Renal cortical epithelial cell (primary cell): ENCODE measurements around the gene PDZD4. TPM values are rescaled to one million over a fixed set of nuclear protein-coding genes. Genes with fewer than 3 reads are reported as not detected.

ENCODE experiments used
- DNase-seq: peaks from one replicate; pipeline ENCODE4 v3.0.0-alpha.2; 2011; ENCODE audit warnings: low read depth
- total RNA-seq: library from RNA; depleted of rRNA; stranded (reverse); fragments of >200 nt; gene quantifications from 2 replicates; pipeline ENCODE4 v1.2.3, GENCODE V29; 2014

Gene PDZD4
- total RNA-seq, 1 donor from 2014 or later, result 0.30 TPM

DNA sequence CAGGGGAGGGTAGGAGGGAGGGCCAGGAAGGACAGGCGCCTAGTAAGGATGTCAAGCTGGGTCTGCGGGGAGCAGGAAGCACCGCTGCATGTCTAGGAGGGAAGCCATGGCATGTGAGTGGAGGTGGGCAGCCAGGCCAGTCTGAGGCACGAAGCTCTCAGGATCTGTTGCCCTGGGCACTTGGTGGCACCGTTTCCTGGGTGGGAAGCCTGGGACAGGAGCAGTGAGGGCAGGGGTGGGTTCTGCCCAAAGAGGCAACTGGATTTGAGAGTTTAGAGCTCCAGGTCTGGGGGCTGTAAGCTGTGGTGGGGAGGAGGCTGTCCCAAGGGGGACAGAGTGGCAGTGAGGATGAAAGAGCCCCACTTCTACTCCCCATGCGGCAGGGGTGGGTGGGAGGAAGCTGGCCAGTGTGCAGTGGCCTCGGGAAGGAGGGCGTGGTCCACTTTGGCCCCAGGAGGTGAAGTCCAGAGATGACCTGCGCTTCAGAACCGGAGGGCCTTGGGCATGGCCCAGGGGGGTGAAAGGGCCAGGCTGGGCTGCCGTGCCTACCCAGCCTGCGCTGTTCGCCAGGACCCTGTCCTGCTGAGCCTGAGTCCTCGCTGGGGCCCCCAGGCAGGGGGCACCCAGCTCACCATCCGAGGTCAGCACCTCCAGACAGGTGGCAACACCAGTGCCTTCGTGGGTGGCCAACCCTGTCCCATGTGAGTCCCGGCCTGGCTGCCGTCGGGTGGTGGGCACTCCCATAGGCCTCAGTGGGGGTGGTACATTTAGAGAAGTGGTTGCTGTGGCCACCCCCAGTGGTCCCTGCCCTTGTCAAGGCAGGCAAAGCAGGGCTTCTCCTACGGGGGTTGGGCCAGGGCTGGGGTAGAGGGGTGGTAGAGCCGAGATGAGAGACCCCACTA lies 57.8 kb downstream of the PDZD4 start:
- no peak for DNase-seq

DNA sequence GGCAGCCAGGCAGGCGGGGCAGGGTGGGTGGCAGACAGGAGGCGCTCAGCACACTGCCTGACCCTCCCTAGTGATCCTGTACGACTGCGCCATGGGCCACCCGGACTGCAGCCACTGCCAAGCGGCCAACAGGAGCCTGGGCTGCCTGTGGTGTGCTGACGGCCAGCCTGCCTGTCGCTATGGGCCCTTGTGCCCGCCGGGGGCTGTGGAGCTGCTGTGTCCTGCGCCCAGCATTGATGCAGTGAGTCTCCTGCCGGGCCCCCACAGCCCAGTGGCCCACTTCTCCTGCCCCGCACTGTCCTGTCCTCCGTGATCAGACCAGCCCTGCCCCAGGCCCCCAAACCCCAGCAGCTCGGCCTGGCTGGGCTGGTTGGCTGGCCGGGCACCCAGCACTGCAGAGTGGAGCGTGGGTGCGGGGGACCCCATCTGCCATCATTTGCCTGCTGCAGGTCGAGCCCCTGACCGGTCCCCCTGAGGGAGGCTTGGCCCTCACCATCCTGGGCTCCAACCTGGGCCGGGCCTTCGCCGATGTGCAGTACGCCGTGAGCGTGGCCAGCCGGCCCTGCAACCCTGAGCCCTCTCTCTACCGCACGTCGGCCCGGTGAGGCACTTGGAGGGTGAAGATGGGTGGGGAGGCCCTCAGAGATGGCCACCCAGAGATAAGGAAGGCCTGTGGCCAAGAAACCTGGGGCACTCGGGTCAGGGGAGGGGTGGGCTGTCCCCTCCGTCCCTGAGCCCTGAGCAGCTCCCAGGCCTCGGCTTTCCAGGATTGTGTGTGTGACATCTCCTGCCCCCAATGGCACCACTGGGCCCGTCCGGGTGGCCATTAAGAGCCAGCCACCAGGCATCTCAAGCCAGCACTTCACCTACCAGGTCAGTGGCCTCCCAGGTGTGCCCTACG lies 58.7 kb downstream of the PDZD4 start:
- DNase-seq, result no peak

- DNase-seq, result no peak
Measured at GRCh38 chrX:153770601-153771414, 59.5 kb downstream of the PDZD4 start.

- no peak for DNase-seq
Measured at GRCh38 chrX:153769865-153770600, 60.3 kb downstream of the PDZD4 start.

DNA sequence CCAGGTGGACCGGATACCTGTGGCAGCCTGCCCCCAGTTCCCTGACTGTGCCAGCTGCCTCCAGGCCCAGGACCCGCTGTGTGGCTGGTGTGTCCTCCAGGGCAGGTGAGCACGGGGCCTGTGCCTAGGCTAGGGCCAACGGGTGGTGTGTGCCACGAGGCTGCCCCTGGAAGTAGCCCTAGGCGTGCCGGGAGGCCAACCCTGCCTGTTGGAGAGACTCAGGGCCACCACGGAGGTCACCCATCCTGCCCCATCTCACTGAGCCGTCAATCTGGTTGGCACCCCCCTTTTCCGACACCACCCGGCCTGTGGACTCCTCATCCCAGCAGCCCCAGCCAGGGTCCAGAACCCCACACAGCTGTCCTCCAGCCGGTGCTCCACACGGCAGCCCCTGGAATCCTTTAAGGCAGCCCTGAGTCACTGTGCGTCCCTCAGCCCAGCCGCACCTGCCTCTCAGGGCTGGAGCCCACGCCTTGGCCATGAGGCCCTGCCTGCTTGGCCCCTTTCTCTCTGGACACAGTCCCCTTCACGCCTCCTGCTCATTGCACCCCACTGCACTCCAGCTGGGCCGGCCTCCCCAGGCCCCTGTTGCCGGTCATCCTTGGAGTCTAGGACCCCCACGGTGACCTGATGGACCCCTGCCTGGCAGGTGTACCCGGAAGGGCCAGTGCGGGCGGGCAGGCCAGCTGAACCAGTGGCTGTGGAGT lies 61.0 kb downstream of the PDZD4 start:
- DNase-seq, result no peak

GRCh38 chrX:153768311-153769157 lies 61.8 kb downstream of the PDZD4 start:
- no peak for DNase-seq

- no peak for DNase-seq
Measured at GRCh38 chrX:153767674-153768055, 62.7 kb downstream of the PDZD4 start.

GRCh38 chrX:153766871-153767673 lies 63.3 kb downstream of the PDZD4 start:
- DNase-seq, result no peak

GRCh38 chrX:153766098-153766817 lies 64.1 kb downstream of the PDZD4 start:
- peak; percentile 36 for DNase-seq

DNA sequence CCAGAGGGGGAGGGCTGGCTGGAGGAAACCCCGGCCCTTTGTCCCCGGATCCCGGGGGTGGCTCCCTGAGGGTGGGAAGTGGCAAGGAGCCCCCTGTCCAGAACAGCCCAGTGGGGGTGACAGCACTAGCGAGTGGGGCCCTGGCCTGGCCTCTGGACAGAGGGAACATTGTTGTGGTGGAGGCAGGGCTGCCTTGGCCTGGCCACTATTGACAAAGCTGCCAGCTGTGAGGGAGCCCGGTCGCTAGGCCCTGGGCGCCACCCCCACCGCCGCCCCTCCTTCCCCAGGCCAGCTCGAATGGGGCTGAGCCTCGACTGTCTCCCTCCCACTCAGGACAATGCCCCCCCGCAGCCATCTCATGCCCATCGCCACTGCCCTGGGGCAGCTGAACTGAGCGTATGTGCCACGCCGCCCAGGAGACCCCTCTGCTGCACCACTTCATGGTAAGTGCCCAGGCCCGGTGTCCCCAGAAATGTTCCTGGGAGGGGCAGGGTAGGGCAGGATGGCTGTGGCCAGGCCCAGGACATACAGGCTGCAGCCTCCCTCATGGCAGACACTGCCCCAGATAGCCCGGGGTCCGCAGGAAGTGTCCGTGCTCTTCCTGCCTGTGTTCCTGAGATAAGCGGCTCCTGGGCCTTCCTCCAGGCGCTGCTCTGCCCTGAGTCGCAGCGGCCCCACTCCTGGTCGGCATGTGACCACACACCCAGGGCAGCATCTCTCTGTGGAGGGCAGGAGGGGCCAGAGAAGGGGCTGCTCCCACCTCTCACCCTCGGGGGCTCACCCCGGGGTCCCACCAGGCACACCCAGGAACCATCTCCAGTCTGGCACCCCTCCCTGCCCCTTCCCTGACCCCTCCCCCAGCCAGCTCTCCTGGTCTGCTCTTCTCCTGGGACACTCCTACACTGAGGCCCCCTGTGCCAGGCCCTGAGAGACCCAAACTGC lies 64.9 kb downstream of the PDZD4 start:
- no peak for DNase-seq

- DNase-seq, result no peak
Measured at GRCh38 chrX:153764786-153765137, 65.6 kb downstream of the PDZD4 start.

GRCh38 chrX:153763989-153764755 lies 66.2 kb downstream of the PDZD4 start, which contains the start of gene PLXNB3:
TSS of gene PLXNB3 (plus strand) at chrX:153764249. CDS start at chrX:153765536, 1,287 bp downstream.
- DNase-seq, result peak; percentile 28

GRCh38 chrX:153763298-153763932 lies 66.9 kb downstream of the PDZD4 start:
- no peak for DNase-seq

- DNase-seq, result no peak
Measured at GRCh38 chrX:153762626-153763173, 67.6 kb downstream of the PDZD4 start.

DNA sequence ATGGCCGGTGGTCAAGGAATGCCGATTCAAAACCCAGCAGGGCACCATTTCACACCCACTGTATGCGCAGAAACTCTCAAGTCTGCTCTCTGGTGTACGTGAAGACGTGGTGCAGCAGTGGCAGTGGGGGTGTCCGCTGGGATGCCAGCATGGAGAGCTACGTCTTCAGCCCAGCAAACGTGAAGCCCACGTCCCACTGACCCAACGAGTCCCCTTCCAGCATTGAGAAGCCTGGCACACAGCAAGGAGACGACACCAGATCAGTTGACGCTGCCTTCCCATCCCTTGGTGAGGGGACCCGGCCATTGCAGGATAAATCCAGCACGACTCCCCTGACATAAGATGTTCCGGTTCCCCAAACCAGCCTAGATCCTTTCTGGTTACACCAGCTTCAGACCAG lies 68.5 kb downstream of the PDZD4 start:
- no peak for DNase-seq
